Measurements from ENCODE around the gene CASK. TPM values are rescaled to one million over a fixed set of nuclear protein-coding genes. Genes with fewer than 3 reads are reported as not detected.

CASK gene
- total and polyA plus RNA-seq, 2 donors from 2014 or later, result 15.9 to 58.9 TPM

- FAIRE-seq (no peak), DNase-seq (no peak)
- no peak overlapping the region for H3K9ac ChIP-seq (ENCODE audit: low read length in 3 of 3)
- peaks cover 0 to 5% (median 4%) of the 10 kb centered on the region in 3 donors for H3K4me1 ChIP-seq (ENCODE audit: control insufficient read depth in 2 of 3, insufficient read depth in 2 of 3, low read depth in 1 of 3, low read length in 3 of 3)
- peaks cover 2% of the 10 kb centered on the region for H3K27me3 ChIP-seq (ENCODE audit: control insufficient read depth, insufficient read depth, low read length)
- intact Hi-C loops (cut with DNase I), result no loop called here
- H3K36me3 ChIP-seq (ENCODE audit: control insufficient read depth in 2 of 3, insufficient read depth in 3 of 3, low read length in 3 of 3), result no peaks in the 10 kb centered on the region
- TF ChIP-seq, protein P1, sequence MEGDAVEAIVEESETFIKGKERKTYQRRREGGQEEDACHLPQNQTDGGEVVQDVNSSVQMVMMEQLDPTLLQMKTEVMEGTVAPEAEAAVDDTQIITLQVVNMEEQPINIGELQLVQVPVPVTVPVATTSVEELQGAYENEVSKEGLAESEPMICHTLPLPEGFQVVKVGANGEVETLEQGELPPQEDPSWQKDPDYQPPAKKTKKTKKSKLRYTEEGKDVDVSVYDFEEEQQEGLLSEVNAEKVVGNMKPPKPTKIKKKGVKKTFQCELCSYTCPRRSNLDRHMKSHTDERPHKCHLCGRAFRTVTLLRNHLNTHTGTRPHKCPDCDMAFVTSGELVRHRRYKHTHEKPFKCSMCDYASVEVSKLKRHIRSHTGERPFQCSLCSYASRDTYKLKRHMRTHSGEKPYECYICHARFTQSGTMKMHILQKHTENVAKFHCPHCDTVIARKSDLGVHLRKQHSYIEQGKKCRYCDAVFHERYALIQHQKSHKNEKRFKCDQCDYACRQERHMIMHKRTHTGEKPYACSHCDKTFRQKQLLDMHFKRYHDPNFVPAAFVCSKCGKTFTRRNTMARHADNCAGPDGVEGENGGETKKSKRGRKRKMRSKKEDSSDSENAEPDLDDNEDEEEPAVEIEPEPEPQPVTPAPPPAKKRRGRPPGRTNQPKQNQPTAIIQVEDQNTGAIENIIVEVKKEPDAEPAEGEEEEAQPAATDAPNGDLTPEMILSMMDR (IDR thresholded peaks at IDR 0.05; ENCODE audit: borderline replicate concordance, extremely low read depth, insufficient read depth), result no peak
- H3K4me3 ChIP-seq (ENCODE audit: low read length in 3 of 3), result no peak overlapping the region
- no peaks in the 10 kb centered on the region for H3K9me3 ChIP-seq (ENCODE audit: control insufficient read depth in 2 of 3, insufficient read depth in 1 of 3, low read length in 3 of 3)
- H3K27ac ChIP-seq (ENCODE audit: low read depth in 2 of 2, low read length in 2 of 2), result no peak overlapping the region
Measured at GRCh38 chrX:41519468-41519867, 403.9 kb downstream of the CASK start.

- no peak overlapping the region for H3K9ac ChIP-seq (ENCODE audit: low read length in 3 of 3)
- DNase-seq, result no peak
- TF ChIP-seq, protein P1 (IDR thresholded peaks at IDR 0.05; ENCODE audit: borderline replicate concordance, extremely low read depth, insufficient read depth), result no peak
- peaks cover 0 to 3% (median 0%) of the 10 kb centered on the region in 3 donors for H3K4me1 ChIP-seq (ENCODE audit: control insufficient read depth in 2 of 3, insufficient read depth in 2 of 3, low read depth in 1 of 3, low read length in 3 of 3)
- no peaks in the 10 kb centered on the region for H3K9me3 ChIP-seq (ENCODE audit: control insufficient read depth in 2 of 3, insufficient read depth in 1 of 3, low read length in 3 of 3)
- H3K27ac ChIP-seq (ENCODE audit: low read depth in 2 of 2, low read length in 2 of 2), result no peak overlapping the region
- no peak for FAIRE-seq
- intact Hi-C loops (cut with DNase I), result no loop called here
- peaks cover 4% of the 10 kb centered on the region for H3K27me3 ChIP-seq (ENCODE audit: control insufficient read depth, insufficient read depth, low read length)
- no peak overlapping the region for H3K4me3 ChIP-seq (ENCODE audit: low read length in 3 of 3)
- no peaks in the 10 kb centered on the region for H3K36me3 ChIP-seq (ENCODE audit: control insufficient read depth in 2 of 3, insufficient read depth in 3 of 3, low read length in 3 of 3)
Measured at GRCh38 chrX:41518841-41519220, 404.5 kb downstream of the CASK start.

DNA sequence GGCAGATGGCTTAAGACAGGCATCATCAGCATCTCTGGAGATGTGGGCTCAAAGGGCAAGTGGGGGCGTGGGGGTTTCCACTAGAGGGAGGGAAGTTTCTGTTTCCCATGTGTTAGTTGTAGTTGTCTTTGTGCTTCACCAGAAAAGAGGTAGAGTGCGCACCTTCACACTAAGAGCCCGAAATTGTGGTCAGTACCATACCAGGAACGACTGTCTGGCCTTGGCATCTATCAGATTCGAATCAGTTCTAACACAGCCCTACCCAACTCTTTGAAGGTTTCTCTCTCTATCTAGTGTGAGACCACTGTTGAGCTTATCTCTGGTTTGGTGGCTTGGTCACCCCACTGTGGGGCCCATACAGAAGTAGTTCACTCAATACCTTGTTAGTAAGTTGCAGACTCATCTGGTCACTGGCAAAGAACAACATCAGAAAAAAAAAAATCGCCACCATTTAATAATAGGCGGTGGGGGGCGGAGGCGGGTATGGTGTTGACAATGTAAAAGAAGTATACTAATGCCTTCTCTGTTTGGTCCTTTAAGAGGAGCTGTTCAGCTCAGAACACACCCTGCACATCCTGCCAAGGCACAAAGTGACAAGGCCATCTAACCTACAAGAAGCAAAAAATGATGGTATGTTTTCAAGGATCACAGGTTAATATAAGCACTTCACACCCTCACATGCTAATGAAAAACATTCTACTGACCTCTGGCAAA is 405.1 kb downstream of the CASK start:
- H3K27me3 ChIP-seq (ENCODE audit: control insufficient read depth, insufficient read depth, low read length), result peaks cover 4% of the 10 kb centered on the region
- H3K9ac ChIP-seq (ENCODE audit: low read length in 3 of 3), result no peak overlapping the region
- H3K4me3 ChIP-seq (ENCODE audit: low read length in 3 of 3), result no peak overlapping the region
- DNase-seq (no peak), FAIRE-seq (no peak)
- peaks cover 0 to 3% (median 0%) of the 10 kb centered on the region in 3 donors for H3K4me1 ChIP-seq (ENCODE audit: control insufficient read depth in 2 of 3, insufficient read depth in 2 of 3, low read depth in 1 of 3, low read length in 3 of 3)
- H3K36me3 ChIP-seq (ENCODE audit: control insufficient read depth in 2 of 3, insufficient read depth in 3 of 3, low read length in 3 of 3), result no peaks in the 10 kb centered on the region
- no peak overlapping the region for H3K27ac ChIP-seq (ENCODE audit: low read depth in 2 of 2, low read length in 2 of 2)
- intact Hi-C loops (cut with DNase I), result no loop called here
- H3K9me3 ChIP-seq (ENCODE audit: control insufficient read depth in 2 of 3, insufficient read depth in 1 of 3, low read length in 3 of 3), result no peaks in the 10 kb centered on the region
- TF ChIP-seq, protein P1 (IDR thresholded peaks at IDR 0.05; ENCODE audit: borderline replicate concordance, extremely low read depth, insufficient read depth), result no peak

All from kidney (tissue), 14 donors.